Measurements from ENCODE around the gene STRN3. TPM values are rescaled to one million over a fixed set of nuclear protein-coding genes. Genes with fewer than 3 reads are reported as not detected.

The STRN3 gene
- total and polyA plus RNA-seq, 7 donors, result 28.2 to 154 (median 80.2) TPM

DNA sequence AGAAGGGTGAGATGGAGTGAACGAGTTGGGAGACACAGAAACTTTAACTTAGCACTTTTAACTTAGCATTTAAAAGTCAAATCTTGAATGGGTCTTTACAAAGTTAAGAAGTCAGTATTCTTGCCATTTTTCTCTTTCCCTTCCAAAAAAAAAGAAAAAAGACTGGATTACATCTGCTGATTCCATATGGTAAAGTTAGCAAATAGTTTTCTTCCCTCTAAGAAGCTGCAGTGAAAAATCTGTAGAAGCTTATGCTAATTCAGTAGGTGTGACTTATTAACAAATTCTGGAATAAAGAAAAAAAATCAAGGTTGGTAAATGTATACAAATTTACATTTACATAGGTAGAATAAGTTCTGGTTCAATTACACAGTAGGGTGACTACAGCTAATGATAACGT lies 100.9 kb downstream of the STRN3 start:
- Histone ChIP-seq H3K27me3 (ENCODE audit: insufficient read depth in 3 of 3, low read length in 2 of 3) (no peaks in the 10 kb centered on the region), H3K4me3 (no peak overlapping the region), H3K27ac (no peak overlapping the region), H3K9me3 (no peaks in the 10 kb centered on the region), H3K4me1 (no peaks in the 10 kb centered on the region), H3K36me3 (ENCODE audit: insufficient read depth in 1 of 2, low read depth in 1 of 2) (peaks cover 2 to 37% of the 10 kb centered on the region in 2 donors)
- intact Hi-C loops (cut with DNase I), result no loop called here
- no peak for DNase-seq
- no peak for ATAC-seq
- TF ChIP-seq, protein P1, sequence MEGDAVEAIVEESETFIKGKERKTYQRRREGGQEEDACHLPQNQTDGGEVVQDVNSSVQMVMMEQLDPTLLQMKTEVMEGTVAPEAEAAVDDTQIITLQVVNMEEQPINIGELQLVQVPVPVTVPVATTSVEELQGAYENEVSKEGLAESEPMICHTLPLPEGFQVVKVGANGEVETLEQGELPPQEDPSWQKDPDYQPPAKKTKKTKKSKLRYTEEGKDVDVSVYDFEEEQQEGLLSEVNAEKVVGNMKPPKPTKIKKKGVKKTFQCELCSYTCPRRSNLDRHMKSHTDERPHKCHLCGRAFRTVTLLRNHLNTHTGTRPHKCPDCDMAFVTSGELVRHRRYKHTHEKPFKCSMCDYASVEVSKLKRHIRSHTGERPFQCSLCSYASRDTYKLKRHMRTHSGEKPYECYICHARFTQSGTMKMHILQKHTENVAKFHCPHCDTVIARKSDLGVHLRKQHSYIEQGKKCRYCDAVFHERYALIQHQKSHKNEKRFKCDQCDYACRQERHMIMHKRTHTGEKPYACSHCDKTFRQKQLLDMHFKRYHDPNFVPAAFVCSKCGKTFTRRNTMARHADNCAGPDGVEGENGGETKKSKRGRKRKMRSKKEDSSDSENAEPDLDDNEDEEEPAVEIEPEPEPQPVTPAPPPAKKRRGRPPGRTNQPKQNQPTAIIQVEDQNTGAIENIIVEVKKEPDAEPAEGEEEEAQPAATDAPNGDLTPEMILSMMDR (IDR thresholded peaks at IDR 0.05), result no peak
- 85 to 89% (median 88%) methylated on average over 2 of the region's 2 CpGs for WGBS, 3 donors

- Histone ChIP-seq H3K36me3 (ENCODE audit: insufficient read depth in 1 of 2, low read depth in 1 of 2) (peaks cover 2 to 54% of the 10 kb centered on the region in 2 donors), H3K4me3 (no peak overlapping the region), H3K9me3 (no peaks in the 10 kb centered on the region), H3K27ac (no peak overlapping the region), H3K4me1 (no peaks in the 10 kb centered on the region), H3K27me3 (ENCODE audit: insufficient read depth in 3 of 3, low read length in 2 of 3) (no peaks in the 10 kb centered on the region)
- DNase-seq, result no peak
- intact Hi-C loops (cut with DNase I), result no loop called here
- TF ChIP-seq, protein P1 (IDR thresholded peaks at IDR 0.05), result no peak
- WGBS, 3 donors, result 86 to 92% (median 92%) methylated on average over 2 of the region's 2 CpGs
- peak in 2 of 4 donors; percentile 17 to 19 for ATAC-seq
Observed at GRCh38 chr14:30921788-30922187, 104.4 kb downstream of the STRN3 start.

GRCh38 chr14:30921305-30921704 lies 104.9 kb downstream of the STRN3 start:
- no peaks in the 10 kb centered on the region for H3K27me3 ChIP-seq (ENCODE audit: insufficient read depth in 3 of 3, low read length in 2 of 3)
- no peak overlapping the region for H3K4me3 ChIP-seq
- ATAC-seq (no peak), DNase-seq (no peak)
- no peaks in the 10 kb centered on the region for H3K9me3 ChIP-seq
- no peak overlapping the region for H3K27ac ChIP-seq
- TF ChIP-seq, protein P1 (IDR thresholded peaks at IDR 0.05), result no peak
- intact Hi-C loops (cut with DNase I), result no loop called here
- H3K4me1 ChIP-seq, result no peaks in the 10 kb centered on the region
- H3K36me3 ChIP-seq (ENCODE audit: insufficient read depth in 1 of 2, low read depth in 1 of 2), result peaks cover 2 to 57% of the 10 kb centered on the region in 2 donors
- 54 to 69% (median 59%) methylated on average over 1 of the region's 1 CpG for WGBS, 3 donors

DNA sequence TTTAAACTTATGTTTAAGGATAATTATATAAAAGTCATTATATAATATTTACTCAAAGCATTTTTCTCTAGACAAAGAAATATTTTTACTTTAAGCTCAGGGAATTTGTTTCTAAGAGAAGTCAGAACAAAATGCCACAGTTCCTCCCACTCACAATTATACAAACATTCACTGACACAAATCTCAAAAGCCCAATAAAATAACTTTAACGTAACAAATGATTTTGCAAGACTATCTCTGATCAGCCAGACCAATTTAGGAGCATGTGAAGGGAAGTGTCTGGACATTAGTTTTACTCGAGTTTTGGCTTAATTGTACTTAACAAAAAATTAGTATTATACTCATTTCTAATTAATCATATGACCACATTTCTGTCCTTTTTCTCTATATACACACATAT lies 110.6 kb downstream of the STRN3 start:
- Histone ChIP-seq H3K36me3 (ENCODE audit: insufficient read depth in 1 of 2, low read depth in 1 of 2) (peaks cover 0 to 49% of the 10 kb centered on the region in 2 donors), H3K27me3 (ENCODE audit: insufficient read depth in 3 of 3, low read length in 2 of 3) (no peaks in the 10 kb centered on the region), H3K27ac (no peak overlapping the region), H3K4me1 (no peaks in the 10 kb centered on the region), H3K4me3 (no peak overlapping the region), H3K9me3 (no peaks in the 10 kb centered on the region)
- WGBS, 3 donors, result 52 to 78% (median 59%) methylated on average over 2 of the region's 2 CpGs
- TF ChIP-seq, protein P1 (IDR thresholded peaks at IDR 0.05), result no peak
- intact Hi-C loops (cut with DNase I), result no loop called here
- DNase-seq (no peak), ATAC-seq (no peak)

DNA sequence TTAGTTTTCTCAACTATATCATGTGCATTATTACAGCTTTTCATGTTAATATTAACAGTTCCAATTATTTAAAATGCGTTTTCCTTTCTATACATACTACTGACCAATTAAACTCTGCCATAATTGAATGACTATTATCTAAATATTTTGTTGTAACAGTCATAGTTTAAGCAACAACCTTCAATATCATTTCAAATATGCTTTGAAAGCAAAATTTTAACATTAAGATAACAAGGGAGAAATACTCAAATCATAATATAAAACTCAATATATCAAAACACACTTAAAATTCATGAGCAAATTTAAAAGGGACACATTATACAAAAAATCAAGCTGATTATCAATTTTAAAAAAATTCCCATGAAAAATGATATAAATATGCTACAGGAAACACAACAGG lies 111.4 kb downstream of the STRN3 start:
- Histone ChIP-seq H3K27me3 (ENCODE audit: insufficient read depth in 3 of 3, low read length in 2 of 3) (no peaks in the 10 kb centered on the region), H3K4me1 (no peaks in the 10 kb centered on the region), H3K9me3 (no peaks in the 10 kb centered on the region), H3K27ac (no peak overlapping the region), H3K36me3 (ENCODE audit: insufficient read depth in 1 of 2, low read depth in 1 of 2) (peaks cover 0 to 57% of the 10 kb centered on the region in 2 donors), H3K4me3 (no peak overlapping the region)
- 85 to 98% (median 97%) methylated on average over 1 of the region's 1 CpG for WGBS, 3 donors
- ATAC-seq (no peak), DNase-seq (no peak)
- intact Hi-C loops (cut with DNase I), result no loop called here
- TF ChIP-seq, protein P1 (IDR thresholded peaks at IDR 0.05), result no peak
